Endothelial cell of umbilical vein (primary cell): ENCODE data around the gene BUD13. TPM values are rescaled to one million over a fixed set of nuclear protein-coding genes. Genes with fewer than 3 reads are reported as not detected.

Source experiments
- BruUV-seq: library from RNA; stranded (reverse); fragments of 400-500 nt; replicated peaks from 2 replicates; lab custom pipeline; 2021; lab: Mats Ljungman, UMichigan
- CTCF ChIA-PET: fragments of 300-600, 350-600 bp; sonication (Branson Sonifier 250); formaldehyde crosslinking; loops from one replicate; lab custom pipeline; 2021; ENCODE audit warnings: antibody characterized with exemption, inconsistent platforms; lab: Charles Lee
- POLR2A ChIA-PET: fragments of 300-600, 350-600 bp; sonication (Branson Sonifier 250); formaldehyde crosslinking; loops from one replicate; lab custom pipeline; 2021; ENCODE audit warnings: antibody characterized with exemption, inconsistent platforms; lab: Charles Lee
- DNase-seq: peaks from one replicate; pipeline ENCODE4 v3.0.0-alpha.2; 2011; ENCODE audit warnings: low read depth, low spot score
- FAIRE-seq: peaks from 2 replicates; lab custom pipeline; 2011; peaks lifted over from hg19 to GRCh38; lab: Jason Lieb, UNC
- H2AFZ ChIP-seq: 2 replicates; pipeline ENCODE4 v1.6.0; 2012; ENCODE audit warnings: low read depth, low read length, control low read depth, inconsistent platforms
- H3K27ac ChIP-seq: 2 replicates; pipeline ENCODE4 v1.5.1; 2011; ENCODE audit warnings: low read depth, mild to moderate bottlenecking, control low read depth, low read length, moderate library complexity; ENCODE audit not compliant: insufficient read depth
- H3K27me3 ChIP-seq, 2 experiments: 2 replicates each; pipeline versions ENCODE4 v1.6.0 to v1.6.1; 2011; ENCODE audit warnings: low read length in 2 of 2, mixed read lengths in 1 of 2; ENCODE audit not compliant: control insufficient read depth in 2 of 2, insufficient read depth in 2 of 2
- H3K36me3 ChIP-seq, 2 experiments: 2 replicates in 1 of 2; 3 replicates in 1 of 2; pipeline ENCODE4 v1.5.1; 2011; ENCODE audit warnings: low read length in 2 of 2, mild to moderate bottlenecking in 1 of 2, moderate library complexity in 1 of 2; ENCODE audit not compliant: control insufficient read depth in 2 of 2, insufficient read depth in 2 of 2; ENCODE audit errors: extremely low read depth in 1 of 2
- H3K4me1 ChIP-seq: 3 replicates; pipeline ENCODE4 v1.5.1; 2011; ENCODE audit warnings: mild to moderate bottlenecking, low read length; ENCODE audit not compliant: control insufficient read depth, insufficient read depth; ENCODE audit errors: extremely low read depth
- H3K4me2 ChIP-seq: 2 replicates; pipeline ENCODE4 v1.6.1; 2011; ENCODE audit warnings: low read length, control low read depth, mixed read lengths; ENCODE audit not compliant: insufficient read depth
- H3K4me3 ChIP-seq, 3 experiments: fragments of 200-600 bp in 1 of 3; sonication (generic), shearing (Covaris generic) in 1 of 3; replicated peaks in 1 of 3; 2 replicates each; pipeline ENCODE4 v1.5.1; 2011 to 2016; ENCODE audit warnings: control low read depth in 3 of 3, low read length in 3 of 3, mild to moderate bottlenecking in 2 of 3, inconsistent platforms in 1 of 3, low read depth in 1 of 3, moderate library complexity in 1 of 3; ENCODE audit not compliant: insufficient read depth in 1 of 3
- H3K79me2 ChIP-seq: 2 replicates; pipeline ENCODE4 v1.6.0; 2012; ENCODE audit warnings: low read length, inconsistent platforms; ENCODE audit not compliant: control insufficient read depth, insufficient read depth
- H3K9ac ChIP-seq: replicated peaks from 2 replicates; pipeline ENCODE3; 2011; ENCODE audit warnings: low read length, control low read depth; ENCODE audit not compliant: insufficient read depth; ENCODE audit errors: extremely low read depth
- H3K9me1 ChIP-seq: replicated peaks from 3 replicates; pipeline ENCODE4 v1.6.0; 2011; ENCODE audit warnings: mild to moderate bottlenecking, low read length; ENCODE audit not compliant: control insufficient read depth, insufficient read depth; ENCODE audit errors: extremely low read depth
- H3K9me3 ChIP-seq: replicated peaks from 2 replicates; pipeline ENCODE4 v1.5.1; 2012; ENCODE audit warnings: low read length, inconsistent platforms; ENCODE audit not compliant: control insufficient read depth, insufficient read depth
- H4K20me1 ChIP-seq: replicated peaks from 2 replicates; pipeline ENCODE3; 2011; ENCODE audit warnings: mild to moderate bottlenecking, low read length; ENCODE audit not compliant: control insufficient read depth, insufficient read depth; ENCODE audit errors: extremely low read depth
- EZH2 ChIP-seq: IDR thresholded peaks from 2 replicates; pipeline ENCODE4 v1.6.1; 2012; ENCODE audit warnings: borderline replicate concordance, low read depth, mild to moderate bottlenecking, moderate library complexity, low read length, inconsistent platforms; ENCODE audit not compliant: severe bottlenecking
- FOS ChIP-seq: IDR thresholded peaks from 2 replicates; pipeline ENCODE4 v1.6.1; 2011; ENCODE audit warnings: mild to moderate bottlenecking, low read length, moderate library complexity, borderline replicate concordance; ENCODE audit not compliant: insufficient read depth
- GATA2 ChIP-seq: IDR thresholded peaks from 2 replicates; pipeline ENCODE4 v1.7.0; 2011; ENCODE audit warnings: low read depth, mild to moderate bottlenecking, moderate library complexity, mixed read lengths, low read length; ENCODE audit not compliant: insufficient read length, insufficient read depth
- JUN ChIP-seq: IDR thresholded peaks from 2 replicates; pipeline ENCODE4 v1.6.1; 2011; ENCODE audit warnings: borderline replicate concordance, low read depth; ENCODE audit not compliant: insufficient read length, insufficient read depth
- MYC ChIP-seq: IDR thresholded peaks from one replicate; pipeline ENCODE4 v1.6.1; 2011; ENCODE audit warnings: mild to moderate bottlenecking, low read depth, low read length
- POLR2A ChIP-seq: IDR thresholded peaks from 2 replicates; pipeline ENCODE4 v1.6.1; 2012; ENCODE audit warnings: low read depth, mild to moderate bottlenecking, control low read depth, low read length
- POLR2AphosphoS5 ChIP-seq: IDR thresholded peaks from 2 replicates; pipeline ENCODE4 v1.6.1; 2012; ENCODE audit warnings: low read depth, mild to moderate bottlenecking, control low read depth, low read length, moderate library complexity; ENCODE audit not compliant: insufficient read depth
- dilution Hi-C: fragments of 300-500 bp; cut with MboI; formaldehyde crosslinking; loops from one replicate; pipeline ENCODE4 v1.15.0; 2019; ENCODE audit warnings: low sequenced_read_pairs; ENCODE audit not compliant: extremely low pct_ligation_motif_present
- intact Hi-C: fragments of 100-400 bp; cut with micrococcal nuclease; formaldehyde crosslinking; loops from one replicate; pipeline ENCODE4 v1.10.0; 2022
- polyA plus RNA-seq, 4 experiments: library from polyadenylated mRNA; depleted of rRNA in 3 of 4; stranded (reverse) in 3 of 4; unstranded in 1 of 4; fragments of >200 nt; gene quantifications; 2 replicates each; pipeline versions ENCODE4 v1.2.1 to v1.2.3, GENCODE V29; 2011 to 2012; ENCODE audit warnings: missing spikeins in 1 of 4
- total RNA-seq: library from RNA; stranded (reverse); gene quantifications from 2 replicates; pipeline ENCODE4 v1.2.3, GENCODE V29; 2021
- TF ChIP-seq, protein P1 (sequence below), 2 donors: IDR thresholded peaks; 1 replicate in 1 of 2; 2 replicates in 1 of 2; pipeline ENCODE4 v1.5.1; 2011; ENCODE audit warnings: low read length in 2 of 2, mild to moderate bottlenecking in 2 of 2, moderate library complexity in 2 of 2, control low read depth in 1 of 2, inconsistent platforms in 1 of 2, low read depth in 1 of 2; ENCODE audit not compliant: insufficient read depth in 1 of 2; ENCODE audit errors: extremely low read depth in 1 of 2
- TF ChIP-seq, protein P2 (sequence below): IDR thresholded peaks from 2 replicates; pipeline ENCODE4 v1.6.1; 2011; ENCODE audit not compliant: insufficient read depth, insufficient read length

Gene BUD13
- total and polyA plus RNA-seq, 2 donors (not counting 3 experiments of a cell fraction or from before 2014, with no cell fraction given) = 18.8 to 21.8 TPM

DNA sequence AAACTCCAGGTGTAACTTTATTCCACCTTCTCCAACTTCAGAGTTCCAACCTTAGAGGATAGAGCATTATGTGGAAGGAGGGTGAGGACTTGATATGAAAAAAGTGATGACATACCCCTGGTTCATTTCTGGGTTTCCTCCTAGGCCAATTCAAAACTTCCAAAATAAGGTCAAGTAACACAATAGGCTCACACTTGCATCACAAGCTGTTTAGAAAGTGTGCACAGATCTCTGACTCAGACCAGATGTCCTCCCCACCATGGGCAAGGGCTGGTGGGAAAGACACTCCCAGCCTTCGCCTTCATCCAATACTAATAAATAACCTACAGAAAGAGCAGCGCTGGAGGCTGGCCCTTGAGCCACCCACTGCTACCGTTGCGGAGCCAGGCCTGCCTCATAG is 5.8 kb upstream of the BUD13 start:
- intact Hi-C loops (no loop called here), dilution Hi-C loops (no loop called here)
- Histone ChIP-seq H3K4me2 (no peak overlapping the region), H2AFZ (no peak overlapping the region), H3K4me1 (no peaks in the 10 kb centered on the region), H3K27me3 (no peaks in the 10 kb centered on the region), H4K20me1 (no peaks in the 10 kb centered on the region), H3K4me3 (no peak overlapping the region), H3K9ac (no peak overlapping the region), H3K27ac (no peak overlapping the region), H3K79me2 (no peaks in the 10 kb centered on the region), H3K36me3 (peaks cover 24 to 30% of the 10 kb centered on the region in 2 experiments), H3K9me1 (no peaks in the 10 kb centered on the region), H3K9me3 (no peaks in the 10 kb centered on the region)
- no peak for DNase-seq
- no TSS peak for BruUV-seq
- TF ChIP-seq FOS (no peak), POLR2A (no peak), POLR2AphosphoS5 (no peak), MYC (no peak), GATA2 (no peak), EZH2 (no peak), JUN (no peak)
- TF ChIP-seq, protein P1, sequence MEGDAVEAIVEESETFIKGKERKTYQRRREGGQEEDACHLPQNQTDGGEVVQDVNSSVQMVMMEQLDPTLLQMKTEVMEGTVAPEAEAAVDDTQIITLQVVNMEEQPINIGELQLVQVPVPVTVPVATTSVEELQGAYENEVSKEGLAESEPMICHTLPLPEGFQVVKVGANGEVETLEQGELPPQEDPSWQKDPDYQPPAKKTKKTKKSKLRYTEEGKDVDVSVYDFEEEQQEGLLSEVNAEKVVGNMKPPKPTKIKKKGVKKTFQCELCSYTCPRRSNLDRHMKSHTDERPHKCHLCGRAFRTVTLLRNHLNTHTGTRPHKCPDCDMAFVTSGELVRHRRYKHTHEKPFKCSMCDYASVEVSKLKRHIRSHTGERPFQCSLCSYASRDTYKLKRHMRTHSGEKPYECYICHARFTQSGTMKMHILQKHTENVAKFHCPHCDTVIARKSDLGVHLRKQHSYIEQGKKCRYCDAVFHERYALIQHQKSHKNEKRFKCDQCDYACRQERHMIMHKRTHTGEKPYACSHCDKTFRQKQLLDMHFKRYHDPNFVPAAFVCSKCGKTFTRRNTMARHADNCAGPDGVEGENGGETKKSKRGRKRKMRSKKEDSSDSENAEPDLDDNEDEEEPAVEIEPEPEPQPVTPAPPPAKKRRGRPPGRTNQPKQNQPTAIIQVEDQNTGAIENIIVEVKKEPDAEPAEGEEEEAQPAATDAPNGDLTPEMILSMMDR (IDR thresholded peaks at IDR 0.05; ENCODE audit: extremely low read depth in 1 of 2, insufficient read depth in 1 of 2, low read depth in 1 of 2, low read length in 2 of 2) = no peak
- TF ChIP-seq, protein P2, sequence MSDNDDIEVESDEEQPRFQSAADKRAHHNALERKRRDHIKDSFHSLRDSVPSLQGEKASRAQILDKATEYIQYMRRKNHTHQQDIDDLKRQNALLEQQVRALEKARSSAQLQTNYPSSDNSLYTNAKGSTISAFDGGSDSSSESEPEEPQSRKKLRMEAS = no peak
- ChIA-PET POLR2A (no interaction called here), CTCF (no interaction called here)
- no peak for FAIRE-seq
